GM19240 (cell line): ENCODE measurements around the gene CSNK1A1.
"Not testable (repeated sequence)": the region's sequence is repeated elsewhere in the genome, so short reads cannot be mapped to it uniquely, and the experiment has no call there.

ENCODE experiments used
- DNase-seq: peaks from one replicate; pipeline ENCODE4 v3.0.0; 2011; ENCODE audit warnings: low spot score; ENCODE audit not compliant: insufficient read length

The CSNK1A1 gene

GRCh38 chr5:149490599-149491485, 60.4 kb downstream of the CSNK1A1 start:
- DNase-seq = no peak

- DNase-seq = no peak
Observed at GRCh38 chr5:149489605-149490037, 61.6 kb downstream of the CSNK1A1 start.

GRCh38 chr5:149488645-149489306, 62.5 kb downstream of the CSNK1A1 start:
- DNase-seq = no peak

- no peak for DNase-seq
Observed at GRCh38 chr5:149487672-149488071, 63.6 kb downstream of the CSNK1A1 start.

- no peak for DNase-seq
Observed at GRCh38 chr5:149486726-149487635, 64.3 kb downstream of the CSNK1A1 start.

GRCh38 chr5:149485655-149486615, 65.3 kb downstream of the CSNK1A1 start:
- DNase-seq = no peak

GRCh38 chr5:149481485-149481884, 69.8 kb downstream of the CSNK1A1 start:
- DNase-seq = no peak

- no peak for DNase-seq
Observed at GRCh38 chr5:149478761-149479160, 72.5 kb downstream of the CSNK1A1 start.

- no peak for DNase-seq
Observed at GRCh38 chr5:149475777-149476176, 75.5 kb downstream of the CSNK1A1 start.

- DNase-seq = no peak
Observed at GRCh38 chr5:149474198-149474597, 77.0 kb downstream of the CSNK1A1 start.

- no peak for DNase-seq
Observed at GRCh38 chr5:149473441-149473840, 77.8 kb downstream of the CSNK1A1 start.

GRCh38 chr5:149472399-149472798, 78.8 kb downstream of the CSNK1A1 start:
- no peak for DNase-seq

- DNase-seq = no peak
Observed at GRCh38 chr5:149471406-149472183, 79.6 kb downstream of the CSNK1A1 start.

GRCh38 chr5:149470942-149471341, 80.3 kb downstream of the CSNK1A1 start:
- no peak for DNase-seq

GRCh38 chr5:149466457-149466972, 84.7 kb downstream of the CSNK1A1 start:
- DNase-seq = no peak

GRCh38 chr5:149464796-149465489, 86.3 kb downstream of the CSNK1A1 start:
- DNase-seq = no peak

GRCh38 chr5:149461907-149462306, 89.3 kb downstream of the CSNK1A1 start:
- DNase-seq = not testable (repeated sequence)

GRCh38 chr5:149459891-149460290, 91.3 kb downstream of the CSNK1A1 start:
- no peak for DNase-seq

GRCh38 chr5:149457393-149457763, 93.9 kb downstream of the CSNK1A1 start:
- DNase-seq = no peak
